ENCODE measurements around the gene RPL13.

The RPL13 gene

DNA sequence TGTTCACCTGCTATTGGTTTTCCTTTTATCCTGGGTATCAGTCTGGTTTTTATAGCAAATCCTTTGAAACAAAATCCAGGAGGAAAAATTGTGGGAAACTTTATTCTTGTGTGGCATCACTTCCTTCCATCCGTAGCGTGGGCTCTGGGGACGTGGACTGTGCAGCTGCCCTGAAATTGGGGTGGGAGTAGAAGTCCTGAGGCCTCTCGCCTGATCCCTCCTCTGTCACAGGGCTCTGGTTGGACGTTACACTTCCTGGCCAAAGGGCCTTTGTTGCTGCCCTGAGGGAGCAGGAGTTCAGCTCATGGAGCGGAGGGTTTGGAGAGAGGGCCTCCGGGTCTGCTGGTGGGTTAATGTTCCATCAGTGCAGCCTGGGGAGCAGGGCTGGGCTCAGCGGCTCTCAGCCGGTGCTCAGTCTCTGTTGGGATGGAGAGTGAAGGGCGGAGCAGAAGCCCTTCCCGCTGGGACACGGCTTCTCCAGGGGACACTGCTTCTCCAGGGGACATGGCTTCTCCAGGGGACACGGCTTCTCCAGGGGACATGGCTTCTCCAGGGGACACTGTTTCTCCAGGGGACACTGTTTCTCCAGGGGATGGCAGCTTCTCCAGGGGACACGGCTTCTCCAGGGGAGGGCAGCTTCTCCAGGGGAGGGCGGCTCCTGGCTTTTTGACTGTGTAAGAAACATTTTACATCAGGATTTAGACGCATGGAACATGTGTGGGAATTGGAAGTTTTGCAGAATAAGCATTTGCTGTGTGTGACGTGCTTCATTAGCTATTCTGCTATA is 15.2 kb upstream of the RPL13 start:
- no peak for DNase-seq

DNA sequence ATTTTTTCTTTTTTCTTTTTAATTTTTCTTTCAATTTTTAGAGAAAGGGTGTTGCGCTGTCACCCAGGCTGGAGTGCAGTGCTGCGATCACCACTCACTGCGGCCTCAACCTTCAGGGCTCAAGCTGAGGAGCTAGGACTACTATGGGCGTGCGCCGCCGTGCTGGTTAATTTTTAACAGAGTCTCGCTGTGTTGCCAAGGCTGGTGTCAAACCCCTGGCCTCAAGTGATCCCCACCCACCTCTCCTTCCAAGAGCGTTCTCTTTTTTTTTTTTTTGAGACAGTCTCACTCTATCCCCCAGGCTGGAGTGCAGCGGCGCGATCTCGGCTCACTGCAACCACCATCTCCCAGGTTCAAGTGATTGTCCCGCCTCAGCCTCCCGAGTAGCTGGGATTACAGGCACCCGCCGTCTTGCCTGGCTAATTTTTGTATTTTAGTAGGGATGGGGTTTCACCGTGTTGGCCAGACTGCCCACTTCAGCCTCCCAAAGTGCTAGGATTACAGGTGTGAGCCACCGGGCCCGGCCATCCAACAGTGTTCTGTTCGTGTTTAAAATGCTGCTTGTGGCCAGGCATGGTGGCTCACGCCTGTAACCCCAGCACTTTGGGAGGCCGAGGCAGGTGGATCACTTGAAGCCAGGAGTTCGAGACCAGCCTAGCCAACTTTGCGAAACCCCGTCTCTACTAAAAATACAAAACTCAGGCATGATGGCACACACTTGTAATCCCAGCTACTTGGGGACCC is 14.5 kb upstream of the RPL13 start:
- no peak for DNase-seq

- no peak for DNase-seq
Observed at GRCh38 chr16:89546781-89547180, 13.7 kb upstream of the RPL13 start.

DNA sequence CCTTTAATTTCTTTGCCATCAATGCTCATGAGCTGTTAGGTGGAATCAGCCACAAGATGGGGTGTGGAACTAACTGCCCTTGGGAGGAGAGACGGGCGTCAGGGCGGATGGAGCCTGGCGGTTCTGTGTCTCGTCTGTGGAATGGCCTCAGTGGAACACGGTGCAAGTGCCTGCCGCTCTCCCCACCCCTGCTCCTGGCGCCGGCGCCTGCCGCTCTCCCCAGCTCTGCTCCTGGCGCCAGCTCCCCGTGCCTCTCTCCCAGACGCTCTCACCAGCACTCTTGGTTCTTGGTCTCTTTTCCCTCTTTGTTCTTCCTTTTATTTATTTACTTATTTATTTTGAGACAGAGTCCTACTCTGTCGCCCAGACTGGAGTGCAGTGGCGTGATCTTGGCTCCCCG is 13.2 kb upstream of the RPL13 start:
- DNase-seq: no peak

- no peak for DNase-seq
Observed at GRCh38 chr16:89547860-89548259, 12.6 kb upstream of the RPL13 start.

DNA sequence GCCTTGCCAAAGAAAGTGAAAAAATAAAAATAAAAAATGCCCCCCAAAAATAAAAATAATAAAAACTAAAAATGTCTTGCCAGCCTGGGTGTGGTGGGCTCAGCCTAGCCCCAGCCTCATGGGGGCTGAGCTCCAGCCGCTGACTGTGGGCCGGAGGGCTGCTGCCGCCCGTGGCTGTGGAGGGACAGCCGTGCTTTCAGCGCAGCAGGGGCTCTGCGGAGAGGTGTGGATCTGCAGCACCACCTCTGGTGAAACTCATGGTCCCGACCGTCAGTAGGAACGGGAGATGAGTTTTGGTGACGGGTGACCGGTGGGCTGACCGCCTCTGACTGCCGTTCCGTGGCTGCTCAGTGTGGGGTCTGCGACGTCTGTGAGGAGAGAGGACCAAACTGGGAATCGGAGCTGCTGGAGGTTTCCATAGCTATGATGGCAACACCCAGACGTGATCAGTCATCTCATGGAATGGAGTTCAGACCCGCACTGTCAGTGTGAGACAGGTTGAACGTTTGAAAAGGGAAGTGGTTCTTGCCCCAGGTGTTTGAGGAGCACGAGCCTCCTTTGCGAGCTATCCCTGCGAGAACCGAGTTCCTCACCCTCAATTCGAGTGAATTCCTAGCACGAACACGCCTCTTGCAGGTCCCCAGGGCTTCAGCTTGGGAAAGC is 12.0 kb upstream of the RPL13 start:
- DNase-seq: no peak

DNA sequence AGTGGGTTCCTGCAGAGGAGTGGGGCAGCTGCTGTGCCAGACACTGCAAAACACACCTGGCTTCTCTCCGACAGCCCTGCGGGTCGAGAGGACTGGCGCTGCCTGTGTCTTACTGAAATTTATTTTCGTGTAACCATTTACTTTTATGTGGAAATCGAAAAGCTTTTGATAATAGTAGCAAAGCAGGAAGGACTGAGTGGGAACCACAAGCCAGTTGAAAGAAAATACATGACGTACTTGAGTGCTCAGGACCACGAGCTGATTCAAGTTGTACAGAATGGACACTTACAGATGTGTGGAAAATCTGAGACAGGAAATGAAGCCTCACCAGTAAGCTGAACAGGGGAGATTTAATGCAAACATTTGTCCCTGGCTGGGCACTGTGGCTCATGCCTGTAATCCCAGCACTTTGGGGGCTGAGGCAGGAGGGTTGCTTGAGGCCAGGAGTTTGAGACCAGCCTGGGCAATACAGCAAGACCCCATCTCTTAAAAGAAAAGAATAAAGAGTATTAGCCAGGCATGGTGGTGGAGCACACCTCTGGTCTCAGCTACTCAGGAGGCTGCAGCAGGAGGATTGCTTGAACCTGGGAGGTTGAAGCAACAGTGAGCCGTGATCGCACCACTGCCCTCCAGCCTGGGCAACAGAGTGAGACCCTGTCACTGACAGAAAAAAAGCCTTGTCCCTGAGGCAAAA is 11.3 kb upstream of the RPL13 start:
- DNase-seq: no peak

DNA sequence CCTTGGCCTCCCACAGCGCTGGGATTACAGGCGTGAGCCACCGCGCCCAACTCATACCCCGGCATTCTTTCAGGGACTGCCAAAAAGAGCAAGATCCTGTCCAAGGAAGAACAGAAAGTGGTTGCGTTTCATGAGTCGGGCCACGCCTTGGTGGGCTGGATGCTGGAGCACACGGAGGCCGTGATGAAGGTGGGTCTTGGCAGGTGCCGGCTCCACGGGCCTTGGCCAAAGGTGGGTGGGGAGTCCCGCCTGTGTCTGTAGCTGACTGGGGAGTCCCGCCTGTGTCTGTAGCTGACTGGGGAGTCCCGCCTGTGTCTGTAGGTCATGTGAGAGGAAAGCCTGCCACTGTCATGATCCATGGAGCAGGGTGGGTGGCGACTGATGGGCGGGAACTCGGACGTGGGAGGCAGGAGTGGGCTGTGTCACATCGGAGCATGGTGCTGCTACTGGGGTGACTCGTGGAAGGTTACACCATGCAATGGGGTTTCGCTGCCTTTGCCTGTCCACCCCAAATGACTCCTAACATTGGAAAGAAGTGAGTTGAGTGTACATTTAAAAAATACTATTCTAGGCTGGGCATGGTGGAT is 10.0 kb upstream of the RPL13 start:
- no peak for DNase-seq

DNA sequence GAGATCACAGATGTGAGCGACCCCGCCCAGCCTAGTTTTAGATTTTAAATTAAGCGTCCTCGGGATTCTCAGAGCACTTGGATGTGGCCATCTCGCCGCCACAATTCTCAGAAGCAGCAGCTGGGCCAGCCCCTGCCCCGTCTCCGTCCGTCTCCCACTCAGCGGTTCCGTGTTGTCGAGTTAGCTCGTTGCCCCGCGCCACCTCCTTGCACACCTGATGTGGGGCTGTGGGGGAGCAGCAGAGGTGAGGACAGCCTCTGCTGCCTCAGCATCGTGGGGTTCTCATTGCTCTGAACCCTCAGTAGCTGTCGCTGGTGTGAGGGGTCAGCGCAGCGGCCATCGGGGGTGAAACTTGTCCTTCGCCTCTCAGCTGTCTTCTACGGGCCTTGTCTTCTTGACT is 8.2 kb upstream of the RPL13 start:
- DNase-seq: no peak

GRCh38 chr16:89552913-89553312 is 7.6 kb upstream of the RPL13 start:
- DNase-seq: no peak

DNA sequence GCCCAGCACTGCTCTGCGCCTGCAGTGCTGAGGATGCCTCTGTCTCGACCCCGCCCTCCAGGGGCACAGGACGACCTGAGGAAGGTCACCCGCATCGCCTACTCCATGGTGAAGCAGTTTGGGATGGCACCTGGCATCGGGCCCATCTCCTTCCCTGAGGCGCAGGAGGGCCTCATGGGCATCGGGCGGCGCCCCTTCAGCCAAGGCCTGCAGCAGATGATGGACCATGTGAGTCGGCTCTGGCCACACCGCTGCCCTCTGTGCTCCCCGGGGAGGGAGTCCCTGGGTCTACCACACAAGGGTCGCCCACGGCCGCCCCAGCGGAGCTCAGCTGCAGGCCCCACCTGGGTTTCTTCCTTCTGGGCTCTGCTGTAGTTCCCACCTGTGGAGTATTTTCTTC is 6.7 kb upstream of the RPL13 start:
- DNase-seq: no peak

DNA sequence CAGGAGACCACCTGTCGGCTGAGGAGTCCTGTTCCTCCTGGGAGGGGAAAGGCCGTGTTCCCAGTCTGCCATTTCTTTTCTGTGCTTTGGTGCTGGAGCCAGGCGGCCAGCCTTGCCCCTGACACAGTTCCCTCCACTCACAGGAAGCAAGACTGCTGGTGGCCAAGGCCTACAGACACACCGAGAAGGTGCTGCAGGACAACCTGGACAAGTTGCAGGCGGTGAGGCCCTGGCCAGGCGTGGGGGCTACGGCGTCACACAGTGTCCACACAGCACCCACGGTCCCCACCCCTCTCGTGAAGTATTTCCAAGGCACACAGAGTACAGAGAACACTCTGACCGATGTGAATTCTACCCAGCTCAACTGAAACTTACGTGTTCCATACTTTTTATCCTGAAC is 6.1 kb upstream of the RPL13 start:
- DNase-seq: no peak

- DNase-seq: no peak
Observed at GRCh38 chr16:89555265-89555664, 5.2 kb upstream of the RPL13 start.

- no peak for DNase-seq
Observed at GRCh38 chr16:89555780-89556179, 4.7 kb upstream of the RPL13 start.

GRCh38 chr16:89556750-89557689 is 3.5 kb upstream of the RPL13 start:
- DNase-seq: no peak

- DNase-seq: no peak
Observed at GRCh38 chr16:89557690-89558490, 2.6 kb upstream of the RPL13 start.

DNA sequence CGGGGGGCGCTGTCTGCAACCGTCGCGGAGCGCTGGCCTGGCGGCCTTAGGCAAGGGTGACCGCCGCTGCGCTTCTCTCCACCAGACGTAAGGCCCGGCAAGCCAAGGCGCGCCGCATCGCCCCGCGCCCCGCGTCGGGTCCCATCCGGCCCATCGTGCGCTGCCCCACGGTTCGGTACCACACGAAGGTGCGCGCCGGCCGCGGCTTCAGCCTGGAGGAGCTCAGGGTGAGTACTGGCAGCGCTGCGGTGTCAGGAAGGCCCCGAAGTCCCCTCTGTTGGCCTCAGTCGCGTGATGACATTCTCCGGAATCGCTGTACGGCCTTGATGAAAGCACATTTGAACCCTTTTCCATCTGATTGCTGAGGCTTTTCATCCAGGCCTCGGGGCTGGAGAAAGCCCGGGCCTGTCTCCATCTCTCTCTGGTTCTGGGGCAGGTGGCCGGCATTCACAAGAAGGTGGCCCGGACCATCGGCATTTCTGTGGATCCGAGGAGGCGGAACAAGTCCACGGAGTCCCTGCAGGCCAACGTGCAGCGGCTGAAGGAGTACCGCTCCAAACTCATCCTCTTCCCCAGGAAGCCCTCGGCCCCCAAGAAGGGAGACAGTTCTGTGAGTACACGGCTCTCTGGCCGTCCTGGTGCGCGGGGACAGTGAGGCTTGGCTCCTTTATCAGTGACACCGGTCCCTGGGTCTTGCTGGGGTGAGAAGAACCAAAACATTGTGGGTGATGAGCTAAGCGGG is 831 bp downstream of the RPL13 start:
- DNase-seq: no peak

DNA sequence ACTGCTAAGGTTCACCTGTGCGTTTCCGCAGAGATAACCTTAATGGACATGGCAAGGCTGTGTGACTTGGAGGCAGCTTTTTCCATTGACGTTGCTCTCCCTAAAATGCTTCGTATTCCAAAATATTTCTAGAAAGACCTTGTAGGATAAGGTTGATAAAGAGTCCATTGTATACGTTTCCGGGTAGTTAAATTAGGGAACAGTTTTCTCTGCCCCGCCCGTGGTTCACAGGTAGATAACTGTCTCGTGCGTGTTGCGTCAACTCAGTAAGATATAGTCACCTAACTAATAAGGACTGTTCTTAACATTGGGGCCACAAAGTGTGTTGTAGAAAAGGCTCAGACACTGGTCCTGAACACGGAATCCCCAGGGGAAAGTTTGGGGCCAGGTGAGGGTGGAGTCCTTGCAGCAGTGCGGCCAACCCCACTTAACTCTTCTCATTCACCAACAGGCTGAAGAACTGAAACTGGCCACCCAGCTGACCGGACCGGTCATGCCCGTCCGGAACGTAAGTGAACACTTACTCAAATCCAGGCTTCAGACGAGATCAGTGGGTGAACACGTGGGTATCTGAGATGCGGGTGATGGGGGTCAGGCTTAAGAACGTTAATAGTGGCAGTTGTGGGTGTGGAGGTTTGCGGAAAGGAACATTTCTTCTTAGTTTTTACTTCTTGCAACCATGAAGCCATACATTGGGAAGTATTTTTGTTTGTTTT is 1.6 kb downstream of the RPL13 start:
- no peak for DNase-seq

GRCh38 chr16:89562939-89563338 is 2.5 kb downstream of the RPL13 start:
- no peak for DNase-seq

Data from NCI-H510A (cell line).